ENCODE results near the gene CLIP1. TPM values are rescaled to one million over a fixed set of nuclear protein-coding genes. Genes with fewer than 3 reads are reported as not detected.
A peak's percentile ranks its signal among the peaks of the same experiment; 100 is the strongest.
"Not testable (repeated sequence)": the region's sequence is repeated elsewhere in the genome, so short reads cannot be mapped to it uniquely, and the experiment has no call there.

The CLIP1 gene
- total RNA-seq, 1 experiment from 2014 or later = 38.3 TPM

GRCh38 chr12:122397981-122398380, 24.5 kb downstream of the CLIP1 start:
- DNase-seq (ENCODE audit: low read depth) = not testable (repeated sequence)

GRCh38 chr12:122395319-122395718, 27.1 kb downstream of the CLIP1 start:
- DNase-seq (ENCODE audit: low read depth) = peak; percentile 69

- no peak for DNase-seq (ENCODE audit: low read depth)
Observed at GRCh38 chr12:122394626-122395194, 27.8 kb downstream of the CLIP1 start.

- DNase-seq (ENCODE audit: low read depth) = no peak
Observed at GRCh38 chr12:122393817-122394216, 28.7 kb downstream of the CLIP1 start.

GRCh38 chr12:122392411-122392810, 30.1 kb downstream of the CLIP1 start:
- no peak for DNase-seq (ENCODE audit: low read depth)

- no peak for DNase-seq (ENCODE audit: low read depth)
Observed at GRCh38 chr12:122389677-122390076, 32.8 kb downstream of the CLIP1 start.

- no peak for DNase-seq (ENCODE audit: low read depth)
Observed at GRCh38 chr12:122387887-122388286, 34.6 kb downstream of the CLIP1 start.

GRCh38 chr12:122385171-122386016, 37.1 kb downstream of the CLIP1 start:
- no peak for DNase-seq (ENCODE audit: low read depth)

- no peak for DNase-seq (ENCODE audit: low read depth)
Observed at GRCh38 chr12:122382919-122383350, 39.5 kb downstream of the CLIP1 start.

- no peak for DNase-seq (ENCODE audit: low read depth)
Observed at GRCh38 chr12:122381021-122381420, 41.4 kb downstream of the CLIP1 start.

- DNase-seq (ENCODE audit: low read depth) = not testable (repeated sequence)
Observed at GRCh38 chr12:122376751-122377150, 45.7 kb downstream of the CLIP1 start.

GRCh38 chr12:122374707-122375106, 47.8 kb downstream of the CLIP1 start:
- peak; percentile 59 for DNase-seq (ENCODE audit: low read depth)

GRCh38 chr12:122371475-122372045, 50.9 kb downstream of the CLIP1 start:
- no peak for DNase-seq (ENCODE audit: low read depth)

GRCh38 chr12:122368361-122369073, 54.0 kb downstream of the CLIP1 start:
- peak; percentile 63 for DNase-seq (ENCODE audit: low read depth)

- DNase-seq (ENCODE audit: low read depth) = not testable (repeated sequence)
Observed at GRCh38 chr12:122367632-122368031, 54.8 kb downstream of the CLIP1 start.

GRCh38 chr12:122366685-122367475, 55.6 kb downstream of the CLIP1 start:
- peak; percentile 94 for DNase-seq (ENCODE audit: low read depth)

GRCh38 chr12:122365226-122365625, 57.2 kb downstream of the CLIP1 start:
- not testable (repeated sequence) for DNase-seq (ENCODE audit: low read depth)

GRCh38 chr12:122363782-122364181, 58.7 kb downstream of the CLIP1 start:
- DNase-seq (ENCODE audit: low read depth) = no peak

GRCh38 chr12:122362755-122363154, 59.7 kb downstream of the CLIP1 start:
- no peak for DNase-seq (ENCODE audit: low read depth)

- not testable (repeated sequence) for DNase-seq (ENCODE audit: low read depth)
Observed at GRCh38 chr12:122358403-122358802, 64.1 kb downstream of the CLIP1 start.

GRCh38 chr12:122357536-122357935, 64.9 kb downstream of the CLIP1 start:
- DNase-seq (ENCODE audit: low read depth) = not testable (repeated sequence)
